Mesendoderm (in vitro differentiated cells): Measurements from ENCODE around the gene KIAA0232.
"Not testable (repeated sequence)": the region's sequence is repeated elsewhere in the genome, so short reads cannot be mapped to it uniquely, and the experiment has no call there.

Experiments
- DNase-seq: peaks from one replicate; pipeline ENCODE4 v3.0.0; 2013
- H2AK5ac ChIP-seq: 2 replicates; pipeline ENCODE4 v1.6.1; 2013; ENCODE audit warnings: low read length, inconsistent platforms
- H2BK120ac ChIP-seq: 2 replicates; pipeline ENCODE4 v1.6.1; 2013; ENCODE audit warnings: low read depth, mild to moderate bottlenecking, low read length, moderate library complexity, mixed read lengths
- H2BK15ac ChIP-seq: replicated peaks from 2 replicates; pipeline ENCODE4 v1.6.1; 2013; ENCODE audit warnings: low read depth, mild to moderate bottlenecking, moderate library complexity
- H2BK5ac ChIP-seq: 2 replicates; pipeline ENCODE4 v1.6.1; 2013; ENCODE audit warnings: low read length, inconsistent platforms
- H3K18ac ChIP-seq: 2 replicates; pipeline ENCODE4 v1.6.1; 2013; ENCODE audit warnings: mild to moderate bottlenecking, low read length, mixed read lengths
- H3K23ac ChIP-seq: one replicate; pipeline ENCODE4 v1.6.1; 2013; ENCODE audit warnings: low read length
- H3K27ac ChIP-seq: 2 replicates; pipeline ENCODE4 v1.5.1; 2013; ENCODE audit warnings: low read depth, mild to moderate bottlenecking, inconsistent platforms, low read length, moderate library complexity
- H3K27me3 ChIP-seq: 2 replicates; pipeline ENCODE4 v1.6.1; 2013; ENCODE audit warnings: low read length, control low read depth, mild to moderate bottlenecking, inconsistent platforms; ENCODE audit not compliant: insufficient read depth, poor library complexity
- H3K36me3 ChIP-seq: 2 replicates; pipeline ENCODE4 v1.6.1; 2013; ENCODE audit warnings: low read length, inconsistent platforms; ENCODE audit not compliant: control insufficient read depth, insufficient read depth
- H3K4ac ChIP-seq: one replicate; pipeline ENCODE4 v1.6.1; 2013; ENCODE audit warnings: low read depth, mild to moderate bottlenecking, low read length, moderate library complexity
- H3K4me1 ChIP-seq: 2 replicates; pipeline ENCODE4 v1.6.1; 2013; ENCODE audit warnings: low read depth, low read length, inconsistent platforms; ENCODE audit not compliant: control insufficient read depth
- H3K4me2 ChIP-seq: 2 replicates; pipeline ENCODE4 v1.6.1; 2013; ENCODE audit warnings: low read length
- H3K4me3 ChIP-seq: 2 replicates; pipeline ENCODE4 v1.5.1; 2013; ENCODE audit warnings: mild to moderate bottlenecking, low read length
- H3K56ac ChIP-seq: one replicate; pipeline ENCODE4 v1.6.1; 2013; ENCODE audit warnings: low read length
- H3K79me1 ChIP-seq: 2 replicates; pipeline ENCODE4 v1.6.1; 2013; ENCODE audit warnings: low read length, inconsistent platforms
- H3K79me2 ChIP-seq: 2 replicates; pipeline ENCODE4 v1.6.1; 2013; ENCODE audit warnings: mild to moderate bottlenecking, low read length; ENCODE audit not compliant: control insufficient read depth, insufficient read depth
- H3K9ac ChIP-seq: 2 replicates; pipeline ENCODE4 v1.6.1; 2013; ENCODE audit warnings: low read length, inconsistent platforms
- H4K5ac ChIP-seq: one replicate; pipeline ENCODE4 v1.6.1; 2013; ENCODE audit warnings: low read length
- H4K8ac ChIP-seq: one replicate; pipeline ENCODE4 v1.6.1; 2013; ENCODE audit warnings: low read depth, mild to moderate bottlenecking, control low read depth, low read length, moderate library complexity
- WGBS: extraction: QIAGEN DNeasy Blood & Tissue Kit; methylation state at CpG from one replicate; pipeline ENCODE4 v1.1.7; 2013; ENCODE audit warnings: low lambda C conversion rate, missing lambda C conversion rate; ENCODE audit not compliant: insufficient coverage; ENCODE audit errors: extremely low coverage; 5-methylcytosine and 5-hydroxymethylcytosine counted together

Gene KIAA0232

DNA sequence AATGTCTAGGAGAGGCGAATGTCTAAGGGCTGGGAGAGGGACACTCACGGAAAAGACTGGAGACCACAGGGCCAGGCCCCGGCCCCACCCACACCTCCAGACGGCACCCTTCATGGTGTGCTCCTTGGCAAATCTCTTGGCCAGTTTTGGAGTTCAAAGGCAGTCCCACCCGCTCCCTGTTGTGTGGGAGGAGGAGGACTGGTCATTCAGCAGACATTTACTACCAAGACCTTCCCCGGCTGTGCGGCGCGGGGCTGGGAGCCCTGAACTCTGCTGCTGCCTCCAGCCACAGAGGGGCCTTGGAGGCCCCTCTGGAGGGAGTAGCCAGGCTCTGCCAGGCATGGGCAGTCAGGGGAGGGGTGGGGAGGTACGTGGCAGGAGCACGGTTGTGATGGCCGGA, 118.4 kb downstream of the KIAA0232 start:
- Histone ChIP-seq H3K4me1 (peaks cover 2% of the 10 kb centered on the region), H3K27me3 (no peaks in the 10 kb centered on the region), H2BK15ac (no peak overlapping the region), H3K4ac (no peak overlapping the region), H4K8ac (no peak overlapping the region), H4K5ac (no peak overlapping the region), H3K23ac (no peak overlapping the region), H3K36me3 (no peaks in the 10 kb centered on the region), H3K4me3 (no peak overlapping the region), H3K4me2 (no peak overlapping the region), H2BK5ac (no peak overlapping the region), H3K56ac (no peak overlapping the region), H3K79me2 (no peaks in the 10 kb centered on the region), H2BK120ac (no peak overlapping the region), H3K27ac (no peak overlapping the region), H3K18ac (no peak overlapping the region), H2AK5ac (no peak overlapping the region), H3K79me1 (no peaks in the 10 kb centered on the region), H3K9ac (no peak overlapping the region)
- no CpG with 5 or more reads among the region's 12 CpGs for WGBS
- DNase-seq = no peak

DNA sequence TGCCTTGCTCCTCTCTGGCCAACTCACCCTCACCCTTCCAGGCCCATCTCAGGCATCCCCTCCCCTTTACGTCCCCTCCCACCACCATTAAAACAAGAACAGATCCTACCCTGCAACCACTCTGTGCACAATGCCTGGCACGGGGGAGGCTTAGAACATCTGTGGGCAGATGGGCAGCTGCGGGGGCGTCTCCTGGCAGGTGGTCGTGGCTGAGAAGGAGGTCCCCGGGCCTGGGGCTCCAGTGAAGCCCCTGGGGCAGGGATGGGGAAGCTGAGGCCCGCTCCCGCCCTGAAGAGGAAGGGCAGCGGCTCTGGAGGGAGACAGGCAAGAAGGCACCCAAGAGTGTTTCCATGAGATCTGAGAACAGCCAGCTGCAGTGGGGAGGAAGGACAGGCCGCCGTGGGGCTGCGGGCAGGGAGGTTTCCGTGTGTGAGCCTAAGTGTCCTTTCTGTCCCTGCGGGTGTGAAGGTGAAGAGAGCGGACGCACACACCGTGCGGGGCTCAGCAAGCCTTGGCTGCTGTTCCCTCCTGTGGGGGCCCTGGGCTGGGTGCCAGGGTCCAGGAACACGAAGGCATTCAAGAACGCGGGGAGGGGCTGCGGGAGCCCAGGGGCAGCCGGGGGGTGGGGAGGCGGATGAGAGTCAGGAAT, 119.3 kb downstream of the KIAA0232 start:
- Histone ChIP-seq H2BK15ac (no peak overlapping the region), H3K4me2 (no peak overlapping the region), H3K56ac (peak overlapping the region; percentile 58), H3K36me3 (no peaks in the 10 kb centered on the region), H3K79me2 (no peaks in the 10 kb centered on the region), H4K5ac (no peak overlapping the region), H3K4ac (no peak overlapping the region), H3K27me3 (no peaks in the 10 kb centered on the region), H3K27ac (no peak overlapping the region), H2BK120ac (no peak overlapping the region), H3K23ac (no peak overlapping the region), H3K9ac (no peak overlapping the region), H4K8ac (no peak overlapping the region), H3K4me3 (no peak overlapping the region), H3K4me1 (peaks cover 2% of the 10 kb centered on the region), H3K18ac (peak overlapping the region; percentile 29), H2BK5ac (no peak overlapping the region), H2AK5ac (no peak overlapping the region), H3K79me1 (no peaks in the 10 kb centered on the region)
- WGBS = no CpG with 5 or more reads among the region's 24 CpGs
- no peak for DNase-seq

DNA sequence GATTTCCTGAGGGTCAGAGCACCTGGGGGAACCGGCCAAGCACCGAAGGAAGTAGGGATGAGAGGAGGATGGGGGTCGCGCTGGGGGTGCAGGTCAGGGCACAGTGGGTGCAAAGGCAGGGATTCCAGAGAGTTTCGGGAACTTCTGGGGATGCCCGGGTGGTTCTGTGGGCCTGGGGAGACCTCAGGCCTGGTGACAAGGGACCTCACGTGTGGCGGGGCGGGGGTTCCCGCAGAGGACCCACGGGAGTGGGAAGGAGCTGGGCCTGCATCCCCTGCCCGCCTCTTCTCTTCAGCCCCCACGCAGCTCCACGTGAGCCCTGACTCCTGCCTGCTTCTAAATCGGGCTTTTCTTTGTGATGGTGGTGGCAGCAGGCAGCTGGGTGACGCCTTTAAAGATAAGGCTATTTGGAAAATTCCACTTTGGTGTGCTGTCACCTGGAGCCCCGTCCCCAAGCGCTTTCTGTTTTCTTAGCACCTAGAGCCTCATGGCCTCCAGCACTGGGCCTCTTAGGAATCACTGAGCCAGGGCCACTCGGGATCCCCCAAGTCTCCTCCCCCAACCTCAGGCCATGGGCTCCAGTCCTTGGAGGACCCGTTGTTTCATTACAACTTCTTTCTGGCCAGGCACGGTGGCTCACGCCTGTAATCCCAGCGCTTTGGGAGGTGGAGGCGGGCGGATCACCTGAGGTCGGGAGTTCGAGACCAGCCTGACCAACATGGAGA, 120.0 kb downstream of the KIAA0232 start:
- no peak overlapping the region for H2BK120ac ChIP-seq
- no peak overlapping the region for H3K4me3 ChIP-seq
- no peak overlapping the region for H4K8ac ChIP-seq
- peak; percentile 65 for DNase-seq
- no peaks in the 10 kb centered on the region for H3K79me1 ChIP-seq
- no peak overlapping the region for H2BK5ac ChIP-seq
- H3K4me2 ChIP-seq = no peak overlapping the region
- no peak overlapping the region for H2BK15ac ChIP-seq
- no peaks in the 10 kb centered on the region for H3K36me3 ChIP-seq
- H3K4ac ChIP-seq = no peak overlapping the region
- WGBS = no CpG with 5 or more reads among the region's 27 CpGs
- H3K27me3 ChIP-seq = no peaks in the 10 kb centered on the region
- H3K56ac ChIP-seq = peak overlapping the region; percentile 54
- H3K18ac ChIP-seq = peak overlapping the region; percentile 29
- H3K9ac ChIP-seq = no peak overlapping the region
- no peak overlapping the region for H4K5ac ChIP-seq
- peaks cover 2% of the 10 kb centered on the region for H3K4me1 ChIP-seq
- H3K27ac ChIP-seq = no peak overlapping the region
- H3K79me2 ChIP-seq = no peaks in the 10 kb centered on the region
- no peak overlapping the region for H3K23ac ChIP-seq
- H2AK5ac ChIP-seq = no peak overlapping the region

DNA sequence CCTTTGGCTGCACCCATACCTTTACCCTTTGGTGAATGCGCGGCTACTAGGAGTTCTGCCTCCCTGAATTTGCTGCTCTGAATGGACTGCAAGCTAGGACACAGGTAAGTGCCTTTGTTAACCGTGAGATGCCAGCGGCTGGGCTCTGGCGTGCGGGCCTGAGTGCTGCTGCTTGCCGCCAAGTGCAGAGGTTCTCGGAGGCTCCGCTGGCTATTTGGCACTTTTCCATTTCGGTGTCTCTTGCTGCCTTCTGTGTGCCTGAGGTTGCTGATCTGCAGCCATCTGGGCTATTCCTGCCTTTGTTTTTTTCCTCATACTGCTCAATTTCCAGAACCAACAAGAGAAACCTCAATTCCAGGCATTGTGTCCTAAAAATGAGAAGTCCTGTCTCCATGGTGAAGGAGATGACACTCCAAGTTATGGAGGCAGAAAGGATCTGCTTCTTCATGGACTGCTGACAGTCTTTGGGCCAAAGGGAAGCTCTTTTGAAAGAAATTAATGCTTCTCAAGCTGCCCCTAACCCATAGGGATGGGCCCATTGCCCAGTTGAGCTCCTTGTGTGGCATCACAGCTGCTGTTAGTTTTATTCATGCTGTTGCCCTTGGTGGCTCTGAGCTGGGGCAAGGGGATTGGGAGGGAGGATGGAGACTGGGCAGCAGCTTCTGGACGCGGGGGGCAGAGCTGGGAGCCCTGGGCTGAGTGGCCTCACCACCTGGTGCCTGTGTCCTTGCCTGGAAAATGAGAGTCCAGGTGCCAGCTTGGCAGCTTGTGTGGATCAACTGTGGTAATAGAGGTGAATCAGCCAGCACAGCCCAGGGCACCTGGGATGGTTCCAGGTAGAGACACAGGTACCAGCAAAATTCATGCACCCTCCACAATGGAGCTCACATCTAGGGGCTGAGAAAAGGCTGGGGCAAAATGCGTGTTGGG, 123.3 kb downstream of the KIAA0232 start:
- Histone ChIP-seq H3K36me3 (no peaks in the 10 kb centered on the region), H2AK5ac (no peak overlapping the region), H3K18ac (no peak overlapping the region), H3K79me2 (no peaks in the 10 kb centered on the region), H2BK5ac (no peak overlapping the region), H3K9ac (no peak overlapping the region), H3K4ac (no peak overlapping the region), H3K4me3 (no peak overlapping the region), H3K4me2 (no peak overlapping the region), H4K8ac (no peak overlapping the region), H3K23ac (no peak overlapping the region), H3K56ac (no peak overlapping the region), H4K5ac (no peak overlapping the region), H3K4me1 (peaks cover 4% of the 10 kb centered on the region), H3K79me1 (no peaks in the 10 kb centered on the region), H2BK15ac (no peak overlapping the region), H2BK120ac (no peak overlapping the region), H3K27me3 (no peaks in the 10 kb centered on the region), H3K27ac (no peak overlapping the region)
- WGBS = no CpG with 5 or more reads among the region's 13 CpGs
- no peak for DNase-seq

DNA sequence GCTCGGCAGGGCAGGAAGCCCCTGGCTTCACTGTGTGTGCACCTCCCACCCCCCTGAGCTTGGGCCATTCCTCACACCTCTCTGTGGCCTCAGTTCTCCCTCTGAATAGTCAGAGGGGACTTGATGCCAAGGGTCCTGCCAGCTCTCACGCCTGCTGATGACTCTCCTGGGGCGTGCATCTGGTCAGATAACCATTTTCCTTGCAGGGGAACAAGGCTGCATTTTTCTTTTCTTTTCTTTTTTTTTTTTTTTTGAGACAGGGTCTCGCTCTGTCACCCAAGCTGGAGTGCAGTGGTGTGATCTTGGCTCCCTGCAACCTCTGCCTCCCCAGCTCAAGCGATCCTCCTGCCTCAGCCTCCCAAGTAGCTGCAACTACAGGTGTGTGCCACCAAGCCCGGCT, 124.0 kb downstream of the KIAA0232 start:
- H2AK5ac ChIP-seq, H3K18ac ChIP-seq, H4K8ac ChIP-seq, H3K4me3 ChIP-seq, H2BK15ac ChIP-seq, H3K9ac ChIP-seq, H3K27ac ChIP-seq, H3K4me2 ChIP-seq, H3K79me1 ChIP-seq, H3K4ac ChIP-seq, H3K79me2 ChIP-seq, H3K23ac ChIP-seq, H3K56ac ChIP-seq, H3K27me3 ChIP-seq, H4K5ac ChIP-seq, H2BK5ac ChIP-seq, DNase-seq, H3K36me3 ChIP-seq, H2BK120ac ChIP-seq, H3K4me1 ChIP-seq: not testable (repeated sequence)
- WGBS = no CpG with 5 or more reads among the region's 6 CpGs
